KOPT-K1 (cell line): ENCODE measurements around the gene CACNA1C.

ENCODE experiments used
- H3K27ac ChIP-seq: fragments of 200-600 bp; sonication (generic); 2 replicates; pipeline ENCODE4 v1.5.1; 2016; ENCODE audit warnings: antibody characterized with exemption, mild to moderate bottlenecking, low read depth, low read length; ENCODE audit not compliant: poor library complexity, severe bottlenecking
- H3K36me3 ChIP-seq: fragments of 200-600 bp; sonication (generic); 2 replicates; pipeline ENCODE4 v1.5.1; 2017; ENCODE audit warnings: antibody characterized with exemption, mild to moderate bottlenecking, low read length, moderate library complexity; ENCODE audit not compliant: insufficient read depth
- H3K9me3 ChIP-seq: fragments of 200-600 bp; sonication (generic); 2 replicates; pipeline ENCODE4 v1.5.1; 2017; ENCODE audit warnings: antibody characterized with exemption, low read length, mild to moderate bottlenecking; ENCODE audit not compliant: insufficient read depth, poor library complexity, severe bottlenecking

The CACNA1C gene

DNA sequence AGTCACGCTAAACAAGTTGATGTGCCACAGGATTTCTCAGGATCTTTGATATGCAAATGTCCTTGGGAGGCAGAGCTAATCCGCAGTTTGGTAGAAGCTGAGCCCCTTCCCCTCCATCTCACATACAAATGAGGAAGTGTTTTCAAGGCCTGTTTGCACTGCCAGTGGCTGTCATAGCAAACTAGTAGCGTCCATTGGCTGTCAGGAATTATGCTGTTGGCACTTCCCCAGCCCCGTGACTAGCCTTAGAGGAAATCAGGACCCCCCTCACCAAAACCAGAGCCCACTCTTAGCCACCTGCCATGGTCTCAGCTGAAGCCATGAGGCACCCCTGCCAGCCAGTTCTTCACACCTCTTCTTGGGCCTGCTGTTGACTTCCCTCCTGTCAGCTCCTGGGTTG, 253.9 kb downstream of the CACNA1C start:
- no peak overlapping the region for H3K27ac ChIP-seq
- H3K36me3 ChIP-seq: no peaks in the 10 kb centered on the region
- H3K9me3 ChIP-seq: peaks cover 6% of the 10 kb centered on the region

DNA sequence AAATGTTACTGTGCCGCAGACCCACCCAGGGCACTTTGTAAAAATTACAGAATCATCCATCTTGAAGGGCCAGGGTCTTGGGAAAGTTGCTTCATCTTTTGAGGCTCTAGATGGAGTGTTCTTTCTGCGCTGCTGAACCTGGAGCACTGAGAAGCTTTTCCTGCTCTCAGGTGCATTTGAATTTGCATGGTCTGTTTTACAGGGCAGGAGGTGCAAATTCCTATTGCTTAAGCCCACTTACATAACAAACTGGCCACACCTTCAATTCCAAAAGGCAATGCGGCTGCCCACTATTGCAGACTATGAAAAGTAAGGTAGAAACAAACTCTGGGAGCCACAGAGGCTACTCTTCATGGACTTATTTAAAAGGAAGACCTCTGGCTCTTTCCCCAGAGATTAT, 254.8 kb downstream of the CACNA1C start:
- Histone ChIP-seq H3K27ac (no peak overlapping the region), H3K36me3 (no peaks in the 10 kb centered on the region), H3K9me3 (peaks cover 6% of the 10 kb centered on the region)

DNA sequence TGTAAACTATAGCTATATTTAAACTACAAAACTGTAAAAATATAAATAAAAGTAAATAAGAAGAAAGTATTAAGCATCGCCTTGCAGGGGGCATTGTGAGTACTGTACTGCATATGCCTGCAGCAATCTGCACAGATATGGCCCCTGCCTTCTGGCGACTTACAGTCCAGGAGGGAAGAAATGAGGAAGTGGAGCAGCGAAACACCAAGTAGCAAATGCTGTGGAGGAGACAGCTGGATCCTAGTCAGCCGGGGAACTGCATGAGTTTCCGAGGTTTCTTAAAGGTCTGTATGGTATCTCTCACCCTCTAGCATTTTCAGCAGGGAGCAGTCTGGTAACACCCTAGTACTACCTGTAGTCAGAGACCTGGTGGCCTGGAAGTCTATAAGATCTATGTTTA, 256.9 kb downstream of the CACNA1C start:
- H3K9me3 ChIP-seq: peaks cover 6% of the 10 kb centered on the region
- H3K27ac ChIP-seq: no peak overlapping the region
- H3K36me3 ChIP-seq: no peaks in the 10 kb centered on the region

DNA sequence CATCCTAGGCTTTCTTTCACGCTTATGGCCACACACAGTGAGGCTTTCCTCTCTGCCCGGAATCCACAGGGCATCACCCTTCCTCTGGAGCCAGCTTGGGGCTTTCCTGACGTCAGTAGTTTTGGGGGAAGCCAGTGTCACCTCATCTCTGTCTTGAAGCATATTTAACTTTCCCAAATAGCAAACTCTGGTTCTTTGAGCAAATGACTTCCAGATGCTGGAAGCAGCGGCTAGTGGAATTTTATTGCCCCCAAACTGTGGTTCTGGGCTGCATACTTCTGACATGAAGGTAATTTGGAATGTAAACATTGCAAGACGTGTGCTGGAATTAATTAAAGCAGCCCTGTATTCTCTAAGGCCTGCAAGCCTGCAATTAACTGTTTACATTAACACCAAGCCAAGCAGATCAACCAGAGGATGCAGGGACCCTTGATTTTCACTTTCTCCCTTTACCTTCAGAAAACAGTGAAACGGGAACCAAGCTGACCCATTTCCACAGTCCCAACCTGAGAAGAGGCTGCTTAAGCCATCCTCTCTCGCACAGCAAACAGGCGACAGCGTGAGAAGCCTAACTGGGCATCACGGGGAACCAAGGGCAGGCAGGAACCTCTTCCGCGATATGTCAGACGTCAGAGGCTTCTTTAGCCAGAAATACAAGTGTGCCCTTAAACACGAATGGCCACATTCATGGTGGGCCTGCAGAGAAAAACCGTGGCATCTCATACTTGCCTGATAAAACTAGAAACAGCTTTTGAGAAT, 258.4 kb downstream of the CACNA1C start:
- Histone ChIP-seq H3K9me3 (peaks cover 6% of the 10 kb centered on the region), H3K36me3 (no peaks in the 10 kb centered on the region), H3K27ac (no peak overlapping the region)

GRCh38 chr12:2312175-2312574, 259.4 kb downstream of the CACNA1C start:
- Histone ChIP-seq H3K36me3 (no peaks in the 10 kb centered on the region), H3K27ac (no peak overlapping the region), H3K9me3 (peaks cover 6% of the 10 kb centered on the region)

DNA sequence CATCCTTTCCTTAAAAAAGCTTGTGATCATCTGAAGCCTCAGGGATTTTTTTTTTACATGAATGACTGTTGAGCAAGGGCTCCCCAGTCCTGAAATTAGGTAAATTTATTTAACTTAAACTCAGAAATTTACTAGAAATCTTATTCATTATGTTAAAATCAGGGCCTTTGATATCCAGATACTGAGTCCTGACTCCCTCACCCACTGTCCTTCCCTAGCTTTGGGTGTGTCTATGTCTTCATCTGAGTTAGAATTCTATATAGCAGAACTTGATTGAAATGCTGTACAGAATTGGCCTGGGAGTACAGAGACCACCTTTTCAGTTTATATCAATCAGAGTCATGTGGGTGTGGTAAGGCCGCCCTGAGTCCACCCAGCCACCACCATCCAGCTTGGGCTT, 260.0 kb downstream of the CACNA1C start:
- H3K9me3 ChIP-seq: peaks cover 6% of the 10 kb centered on the region
- H3K36me3 ChIP-seq: no peaks in the 10 kb centered on the region
- H3K27ac ChIP-seq: no peak overlapping the region

GRCh38 chr12:2314492-2314891, 261.7 kb downstream of the CACNA1C start:
- Histone ChIP-seq H3K9me3 (no peaks in the 10 kb centered on the region), H3K27ac (no peak overlapping the region), H3K36me3 (no peaks in the 10 kb centered on the region)

GRCh38 chr12:2317772-2318171, 265.0 kb downstream of the CACNA1C start:
- Histone ChIP-seq H3K27ac (no peak overlapping the region), H3K9me3 (no peaks in the 10 kb centered on the region)

GRCh38 chr12:2318286-2318685, 265.5 kb downstream of the CACNA1C start:
- Histone ChIP-seq H3K9me3 (no peaks in the 10 kb centered on the region), H3K27ac (no peak overlapping the region), H3K36me3 (no peaks in the 10 kb centered on the region)

More at GRCh38 chr12:2317772-2318171, 265.0 kb downstream of the CACNA1C start:
- no peaks in the 10 kb centered on the region for H3K36me3 ChIP-seq

- Histone ChIP-seq H3K36me3 (no peaks in the 10 kb centered on the region), H3K9me3 (no peaks in the 10 kb centered on the region), H3K27ac (no peak overlapping the region)
These were observed 266.3 kb downstream of the CACNA1C start for GRCh38 chr12:2319136-2319535.

- Histone ChIP-seq H3K9me3 (no peaks in the 10 kb centered on the region), H3K27ac (no peak overlapping the region), H3K36me3 (no peaks in the 10 kb centered on the region)
These were observed 267.1 kb downstream of the CACNA1C start for GRCh38 chr12:2319737-2320506.

DNA sequence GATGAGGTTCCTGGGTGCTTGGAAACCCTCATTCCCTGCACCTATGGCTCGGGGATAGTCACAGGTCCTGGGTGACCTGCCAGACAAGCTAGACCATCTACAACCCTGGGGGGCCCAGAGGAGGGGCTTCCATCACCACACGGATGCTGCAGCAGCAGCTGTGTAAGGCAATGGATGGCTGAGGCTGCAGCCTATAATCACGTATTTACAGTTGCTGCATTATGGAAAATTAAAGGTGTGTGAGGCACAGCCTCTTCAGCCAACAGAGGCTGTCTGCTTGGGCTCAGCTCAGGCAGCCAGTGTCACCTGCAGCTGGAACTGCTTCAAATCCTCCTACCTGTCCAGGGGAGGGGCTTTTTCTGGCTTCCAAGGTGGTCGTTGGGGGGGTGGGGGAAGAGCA, 268.1 kb downstream of the CACNA1C start:
- Histone ChIP-seq H3K36me3 (no peaks in the 10 kb centered on the region), H3K27ac (no peak overlapping the region), H3K9me3 (no peaks in the 10 kb centered on the region)

DNA sequence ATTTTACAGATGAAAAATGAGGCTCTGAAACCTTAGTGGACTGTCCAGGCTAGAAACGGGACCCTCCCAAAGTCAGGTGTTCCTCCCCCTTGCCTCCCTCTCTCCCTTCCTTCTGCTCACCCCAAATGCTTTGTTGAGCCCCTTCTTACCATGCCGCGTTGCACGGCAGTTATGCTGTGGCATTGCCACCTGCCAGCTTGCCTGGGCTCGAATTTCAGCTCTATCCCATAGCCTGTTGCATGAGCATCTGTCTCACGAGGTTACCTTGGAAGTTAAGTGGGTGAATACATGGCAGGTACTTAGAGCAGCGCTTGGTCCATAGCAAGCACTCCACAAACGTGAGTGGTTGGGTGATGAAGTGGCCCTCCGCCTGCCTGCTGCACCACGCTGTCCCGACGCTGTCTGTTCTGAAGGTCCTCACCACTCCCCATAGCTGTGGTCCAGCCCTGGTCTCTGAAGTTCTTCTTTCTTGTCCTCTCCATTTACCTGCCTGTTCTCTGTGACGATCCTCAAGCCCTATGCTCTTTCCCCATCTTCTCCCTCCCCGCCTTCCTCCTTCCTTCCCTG, 269.9 kb downstream of the CACNA1C start:
- H3K36me3 ChIP-seq: no peaks in the 10 kb centered on the region
- no peaks in the 10 kb centered on the region for H3K9me3 ChIP-seq
- no peak overlapping the region for H3K27ac ChIP-seq

GRCh38 chr12:2323532-2324255, 270.9 kb downstream of the CACNA1C start:
- Histone ChIP-seq H3K27ac (no peak overlapping the region), H3K36me3 (no peaks in the 10 kb centered on the region)

DNA sequence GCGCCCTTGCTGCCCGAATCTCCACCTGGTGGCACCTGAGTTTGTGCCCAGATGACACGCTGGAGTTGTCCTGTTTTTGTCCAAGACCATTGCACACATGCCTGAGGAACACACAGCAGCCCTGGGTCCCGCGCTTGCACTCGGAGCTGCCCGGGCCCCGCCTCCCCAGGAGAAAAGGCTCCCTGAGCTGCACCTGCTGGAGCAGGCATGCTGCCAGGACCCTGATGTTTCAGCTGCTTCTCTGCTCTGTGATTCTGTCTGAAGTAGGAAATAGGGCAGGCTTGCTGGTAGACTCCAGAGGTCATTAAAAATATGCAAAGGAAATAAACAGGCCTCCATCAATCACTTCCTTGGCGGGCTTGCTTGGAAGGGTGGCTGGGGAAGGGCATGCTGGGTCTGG, 271.6 kb downstream of the CACNA1C start:
- Histone ChIP-seq H3K27ac (no peak overlapping the region), H3K36me3 (no peaks in the 10 kb centered on the region), H3K9me3 (no peaks in the 10 kb centered on the region)

More at GRCh38 chr12:2323532-2324255, 270.9 kb downstream of the CACNA1C start:
- no peaks in the 10 kb centered on the region for H3K9me3 ChIP-seq
